Tibial artery (tissue), 4 donors: Measurements from ENCODE around the gene LRP6.
A peak's percentile ranks its signal among the peaks of the same experiment; 100 is the strongest.

ENCODE experiments used
- DNase-seq, 2 donors: peaks; one replicate each; pipeline ENCODE4 v3.0.0-alpha.2; 2019
- H3K27ac ChIP-seq, 2 donors: fragments of 200-600 bp; sonication (generic) in 1 of 2; 1 replicate in 1 of 2; 2 replicates in 1 of 2; pipeline ENCODE4 v1.5.1; 2018 to 2019; ENCODE audit warnings: mild to moderate bottlenecking in 1 of 2
- H3K27me3 ChIP-seq, 2 donors: fragments of 200-600 bp; sonication (generic) in 1 of 2; one replicate each; pipeline versions ENCODE4 v1.5.1 to v1.6.0; 2016 to 2019
- H3K36me3 ChIP-seq, 3 donors: fragments of 200-600 bp; sonication (generic) in 2 of 3; one replicate each; pipeline ENCODE4 v1.5.1; 2016 to 2019; ENCODE audit warnings: mild to moderate bottlenecking in 2 of 3
- H3K4me1 ChIP-seq, 4 donors: fragments of 200-600 bp; sonication (generic) in 2 of 4; 1 replicate in 3 of 4; 2 replicates in 1 of 4; pipeline ENCODE4 v1.5.1; 2016 to 2019
- H3K4me3 ChIP-seq, 2 donors: fragments of 200-600 bp; sonication (generic) in 1 of 2; 1 replicate in 1 of 2; 2 replicates in 1 of 2; pipeline ENCODE4 v1.5.1; 2018 to 2019; ENCODE audit warnings: mild to moderate bottlenecking in 2 of 2
- H3K9me3 ChIP-seq, 3 donors: fragments of 200-600 bp; sonication (generic) in 1 of 3; one replicate each; pipeline ENCODE4 v1.5.1; 2016 to 2019
- intact Hi-C: fragments of 100-400 bp; cut with DNase I; formaldehyde crosslinking; loops from one replicate; pipeline ENCODE4 v1.15.0; 2023; ENCODE audit warnings: low total_unique reads
- TF ChIP-seq, protein P1 (sequence below), 2 experiments: fragments of 200-600 bp in 1 of 2; fragments of 450-650 bp in 1 of 2; IDR thresholded peaks; one replicate each; pipeline ENCODE4 v1.5.1; 2017 to 2019; ENCODE audit warnings: antibody characterized with exemption in 2 of 2, mild to moderate bottlenecking in 1 of 2, moderate library complexity in 1 of 2

The LRP6 gene

DNA sequence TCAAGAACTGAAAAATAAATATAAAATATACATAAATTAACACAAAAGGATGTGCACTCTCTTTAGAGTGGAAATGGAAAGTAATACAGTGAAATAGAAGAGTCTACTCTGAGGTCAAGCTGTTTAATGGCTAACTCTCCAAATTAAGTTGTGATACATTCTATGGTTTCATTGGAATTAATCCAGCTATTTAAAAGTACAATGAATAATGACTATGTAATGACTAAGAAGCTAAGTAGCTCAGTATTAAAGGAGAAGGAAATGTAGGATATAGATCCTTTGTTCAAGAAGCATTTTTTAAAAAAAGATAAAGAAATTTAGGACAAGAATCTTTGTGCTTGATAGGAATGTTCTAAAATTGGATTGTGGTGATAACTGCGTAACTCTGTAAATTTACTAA, 85.3 kb downstream of the LRP6 start:
- DNase-seq, result no peak
- intact Hi-C loops, result no loop called here
- no peaks in the 10 kb centered on the region for H3K9me3 ChIP-seq
- no peaks in the 10 kb centered on the region for H3K27me3 ChIP-seq
- no peaks in the 10 kb centered on the region for H3K36me3 ChIP-seq
- no peak overlapping the region for H3K27ac ChIP-seq
- H3K4me3 ChIP-seq, result no peak overlapping the region
- TF ChIP-seq, protein P1, sequence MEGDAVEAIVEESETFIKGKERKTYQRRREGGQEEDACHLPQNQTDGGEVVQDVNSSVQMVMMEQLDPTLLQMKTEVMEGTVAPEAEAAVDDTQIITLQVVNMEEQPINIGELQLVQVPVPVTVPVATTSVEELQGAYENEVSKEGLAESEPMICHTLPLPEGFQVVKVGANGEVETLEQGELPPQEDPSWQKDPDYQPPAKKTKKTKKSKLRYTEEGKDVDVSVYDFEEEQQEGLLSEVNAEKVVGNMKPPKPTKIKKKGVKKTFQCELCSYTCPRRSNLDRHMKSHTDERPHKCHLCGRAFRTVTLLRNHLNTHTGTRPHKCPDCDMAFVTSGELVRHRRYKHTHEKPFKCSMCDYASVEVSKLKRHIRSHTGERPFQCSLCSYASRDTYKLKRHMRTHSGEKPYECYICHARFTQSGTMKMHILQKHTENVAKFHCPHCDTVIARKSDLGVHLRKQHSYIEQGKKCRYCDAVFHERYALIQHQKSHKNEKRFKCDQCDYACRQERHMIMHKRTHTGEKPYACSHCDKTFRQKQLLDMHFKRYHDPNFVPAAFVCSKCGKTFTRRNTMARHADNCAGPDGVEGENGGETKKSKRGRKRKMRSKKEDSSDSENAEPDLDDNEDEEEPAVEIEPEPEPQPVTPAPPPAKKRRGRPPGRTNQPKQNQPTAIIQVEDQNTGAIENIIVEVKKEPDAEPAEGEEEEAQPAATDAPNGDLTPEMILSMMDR (IDR thresholded peaks at IDR 0.05), result no peak
- peaks cover 0 to 40% (median 17%) of the 10 kb centered on the region in 4 donors for H3K4me1 ChIP-seq

DNA sequence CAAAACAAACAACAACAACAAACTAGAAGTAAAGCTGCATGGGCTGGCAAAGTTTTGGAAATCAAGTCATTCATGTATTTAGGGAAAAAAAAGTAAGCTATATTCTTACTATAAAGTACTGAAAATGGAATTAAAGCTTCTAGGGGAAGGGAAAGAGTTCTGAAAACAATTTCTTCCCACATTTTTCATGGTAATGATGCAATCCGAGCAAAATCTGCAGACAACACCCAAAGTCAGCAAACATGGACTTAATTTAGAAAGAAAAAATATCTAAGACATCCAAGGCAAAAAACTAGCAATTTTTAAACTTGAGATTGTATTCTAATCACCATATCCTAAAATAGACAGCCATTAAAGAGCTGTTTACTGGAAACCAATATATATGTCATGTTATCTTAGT, 86.3 kb downstream of the LRP6 start:
- H3K4me3 ChIP-seq, result no peak overlapping the region
- peaks cover 0 to 40% (median 17%) of the 10 kb centered on the region in 4 donors for H3K4me1 ChIP-seq
- intact Hi-C loops, result no loop called here
- no peaks in the 10 kb centered on the region for H3K9me3 ChIP-seq
- H3K27me3 ChIP-seq, result no peaks in the 10 kb centered on the region
- H3K36me3 ChIP-seq, result no peaks in the 10 kb centered on the region
- peak overlapping the region; percentile 20 to 42 for H3K27ac ChIP-seq
- DNase-seq, result no peak
- TF ChIP-seq, protein P1 (IDR thresholded peaks at IDR 0.05), result no peak

DNA sequence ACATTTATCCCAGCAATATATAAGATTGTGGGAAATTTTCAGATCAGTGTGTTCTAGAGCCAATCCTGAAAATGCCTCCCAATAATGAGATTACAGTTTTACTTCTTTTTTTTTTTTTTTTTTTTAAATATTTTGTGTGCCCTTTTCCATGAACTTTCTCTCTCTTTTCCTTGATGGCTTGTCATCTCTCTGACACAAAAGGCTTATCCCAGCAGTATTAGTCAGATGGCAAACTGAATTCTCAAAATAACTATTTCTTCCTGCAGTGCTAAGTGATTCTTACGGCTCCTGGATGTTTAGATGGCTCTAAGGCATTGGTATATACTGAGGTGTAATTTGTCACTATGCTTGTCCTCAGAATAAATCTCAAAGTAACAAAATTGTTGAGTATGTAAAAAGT, 86.7 kb downstream of the LRP6 start:
- Histone ChIP-seq H3K27me3 (no peaks in the 10 kb centered on the region), H3K9me3 (no peaks in the 10 kb centered on the region), H3K27ac (peak overlapping the region; percentile 20 to 42), H3K4me3 (no peak overlapping the region), H3K4me1 (peaks cover 0 to 36% (median 17%) of the 10 kb centered on the region in 4 donors), H3K36me3 (no peaks in the 10 kb centered on the region)
- no peak for DNase-seq
- TF ChIP-seq, protein P1 (IDR thresholded peaks at IDR 0.05), result no peak
- intact Hi-C loops, result no loop called here

DNA sequence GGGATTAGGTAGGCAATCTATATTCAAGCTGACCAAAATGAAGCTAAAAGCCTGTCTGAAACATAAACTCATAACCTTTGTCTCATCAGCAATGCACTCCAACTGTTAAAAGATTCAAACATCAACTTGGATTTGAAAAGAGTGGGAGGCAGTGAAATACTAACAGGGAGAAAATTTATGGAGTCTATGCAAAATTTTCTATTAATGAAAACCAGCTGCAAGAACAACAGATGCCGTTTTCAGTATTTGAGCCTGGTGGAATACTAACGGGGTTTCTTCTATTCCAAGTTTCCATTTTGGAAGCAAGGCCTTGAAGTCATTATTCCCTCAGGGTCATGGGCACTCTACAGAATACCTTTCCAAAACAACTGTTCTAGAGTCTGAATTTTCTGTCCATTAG, 88.3 kb downstream of the LRP6 start:
- TF ChIP-seq, protein P1 (IDR thresholded peaks at IDR 0.05), result no peak
- no peaks in the 10 kb centered on the region for H3K9me3 ChIP-seq
- H3K4me1 ChIP-seq, result peaks cover 0 to 32% (median 17%) of the 10 kb centered on the region in 4 donors
- H3K36me3 ChIP-seq, result no peaks in the 10 kb centered on the region
- H3K27ac ChIP-seq, result no peak overlapping the region
- intact Hi-C loops, result no loop called here
- H3K4me3 ChIP-seq, result no peak overlapping the region
- no peaks in the 10 kb centered on the region for H3K27me3 ChIP-seq
- DNase-seq, result no peak

DNA sequence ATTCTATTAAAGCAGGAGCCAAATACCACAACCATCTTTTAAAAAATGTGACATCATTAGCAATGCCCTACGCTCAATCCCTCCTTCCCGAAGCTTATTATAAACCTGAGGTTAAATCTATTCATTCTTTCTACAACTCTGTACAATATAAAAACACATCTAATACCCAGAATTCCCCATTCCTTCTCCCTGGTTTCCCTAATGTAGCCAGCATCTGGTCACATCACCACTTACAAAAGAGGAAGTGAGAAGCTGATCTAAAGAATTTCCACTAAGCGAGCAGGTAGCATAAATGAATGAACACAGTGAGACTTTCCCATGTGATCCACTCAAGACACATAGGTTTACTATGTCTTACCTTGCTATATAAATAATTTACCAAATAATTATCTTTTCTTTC, 90.4 kb downstream of the LRP6 start:
- TF ChIP-seq, protein P1 (IDR thresholded peaks at IDR 0.05), result no peak
- Histone ChIP-seq H3K4me3 (no peak overlapping the region), H3K4me1 (peaks cover 0 to 28% (median 14%) of the 10 kb centered on the region in 4 donors), H3K27ac (no peak overlapping the region), H3K36me3 (no peaks in the 10 kb centered on the region), H3K27me3 (no peaks in the 10 kb centered on the region), H3K9me3 (no peaks in the 10 kb centered on the region)
- no peak for DNase-seq
- intact Hi-C loops, result no loop called here

DNA sequence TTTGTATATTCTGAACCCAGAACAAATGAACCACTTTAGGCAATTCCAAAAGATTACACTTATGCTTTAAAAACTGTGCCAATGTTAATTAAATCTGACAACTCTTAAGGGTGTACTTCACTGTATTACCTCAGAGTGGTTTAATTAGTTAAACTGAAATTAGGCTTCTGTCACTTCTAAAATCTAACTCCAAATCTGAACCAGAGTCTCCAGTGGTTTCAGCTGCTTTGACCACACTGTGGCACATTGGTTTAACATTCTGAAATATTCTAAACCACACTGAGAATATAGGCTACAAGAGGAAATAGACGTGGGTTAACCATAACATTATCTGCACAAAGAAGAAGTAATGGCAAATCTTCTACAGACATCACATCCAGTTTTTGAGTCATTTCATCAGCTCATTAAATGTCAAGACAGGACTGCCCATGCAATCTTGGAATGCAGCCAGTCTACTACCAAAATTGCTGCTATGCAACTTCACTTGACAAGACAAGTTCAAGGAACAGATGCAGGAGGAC, 94.8 kb downstream of the LRP6 start:
- H3K36me3 ChIP-seq, result no peaks in the 10 kb centered on the region
- TF ChIP-seq, protein P1 (IDR thresholded peaks at IDR 0.05), result no peak
- H3K4me3 ChIP-seq, result no peak overlapping the region
- no peak overlapping the region for H3K27ac ChIP-seq
- no peaks in the 10 kb centered on the region for H3K27me3 ChIP-seq
- H3K9me3 ChIP-seq, result no peaks in the 10 kb centered on the region
- H3K4me1 ChIP-seq, result peaks cover 0 to 12% (median 4%) of the 10 kb centered on the region in 4 donors
- DNase-seq, result no peak
- intact Hi-C loops, result no loop called here
